ENCODE results near the gene TPI1.

DNA sequence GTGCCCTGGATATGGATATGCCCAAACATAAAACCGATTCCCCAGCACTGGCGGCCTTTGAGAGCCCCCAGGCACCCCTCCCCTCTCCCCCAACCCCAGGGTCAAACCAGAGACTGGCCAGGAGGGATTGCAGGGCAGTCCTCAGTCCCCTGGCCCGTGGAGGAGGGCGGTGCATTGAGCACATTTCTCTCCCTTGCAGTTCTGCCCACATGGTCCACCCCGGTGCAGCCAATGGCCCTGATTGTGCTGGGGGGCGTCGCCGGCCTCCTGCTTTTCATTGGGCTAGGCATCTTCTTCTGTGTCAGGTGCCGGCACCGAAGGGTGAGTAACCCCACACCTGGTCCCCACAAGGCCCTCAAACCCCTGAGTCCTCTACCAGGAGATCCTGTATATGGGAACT, 49.1 kb upstream of the TPI1 start:
- TF ChIP-seq, protein P1, sequence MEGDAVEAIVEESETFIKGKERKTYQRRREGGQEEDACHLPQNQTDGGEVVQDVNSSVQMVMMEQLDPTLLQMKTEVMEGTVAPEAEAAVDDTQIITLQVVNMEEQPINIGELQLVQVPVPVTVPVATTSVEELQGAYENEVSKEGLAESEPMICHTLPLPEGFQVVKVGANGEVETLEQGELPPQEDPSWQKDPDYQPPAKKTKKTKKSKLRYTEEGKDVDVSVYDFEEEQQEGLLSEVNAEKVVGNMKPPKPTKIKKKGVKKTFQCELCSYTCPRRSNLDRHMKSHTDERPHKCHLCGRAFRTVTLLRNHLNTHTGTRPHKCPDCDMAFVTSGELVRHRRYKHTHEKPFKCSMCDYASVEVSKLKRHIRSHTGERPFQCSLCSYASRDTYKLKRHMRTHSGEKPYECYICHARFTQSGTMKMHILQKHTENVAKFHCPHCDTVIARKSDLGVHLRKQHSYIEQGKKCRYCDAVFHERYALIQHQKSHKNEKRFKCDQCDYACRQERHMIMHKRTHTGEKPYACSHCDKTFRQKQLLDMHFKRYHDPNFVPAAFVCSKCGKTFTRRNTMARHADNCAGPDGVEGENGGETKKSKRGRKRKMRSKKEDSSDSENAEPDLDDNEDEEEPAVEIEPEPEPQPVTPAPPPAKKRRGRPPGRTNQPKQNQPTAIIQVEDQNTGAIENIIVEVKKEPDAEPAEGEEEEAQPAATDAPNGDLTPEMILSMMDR (IDR thresholded peaks at IDR 0.05; ENCODE audit: low read depth, low read length, poor library complexity, severe bottlenecking) = no peak
- TF ChIP-seq EZH2phosphoT487 (IDR thresholded peaks at IDR 0.05; ENCODE audit: borderline replicate concordance, low read length) = no peak

Measured in DOHH2 (cell line).